ENCODE measurements around the gene MTUS2.

DNA sequence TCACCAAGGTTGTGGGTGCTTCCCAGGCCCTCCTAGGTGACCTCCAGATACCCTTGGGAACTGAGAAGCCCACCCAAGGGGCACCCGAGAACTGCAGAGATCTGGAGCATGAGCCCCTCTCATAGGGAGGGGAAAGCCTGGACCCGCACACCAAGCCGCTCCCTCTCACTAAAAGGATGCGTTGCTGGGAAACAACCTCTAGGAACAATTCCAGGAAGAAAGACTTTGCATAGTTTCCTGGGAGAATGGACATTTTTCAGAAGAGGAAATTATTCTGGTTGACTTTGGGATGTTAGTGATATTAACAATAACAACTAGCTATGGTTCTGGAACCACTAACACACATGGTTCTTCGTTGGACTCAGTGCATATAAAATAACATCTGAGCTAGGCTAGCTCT lies 710.8 kb downstream of the MTUS2 start:
- TF ChIP-seq, protein P1, sequence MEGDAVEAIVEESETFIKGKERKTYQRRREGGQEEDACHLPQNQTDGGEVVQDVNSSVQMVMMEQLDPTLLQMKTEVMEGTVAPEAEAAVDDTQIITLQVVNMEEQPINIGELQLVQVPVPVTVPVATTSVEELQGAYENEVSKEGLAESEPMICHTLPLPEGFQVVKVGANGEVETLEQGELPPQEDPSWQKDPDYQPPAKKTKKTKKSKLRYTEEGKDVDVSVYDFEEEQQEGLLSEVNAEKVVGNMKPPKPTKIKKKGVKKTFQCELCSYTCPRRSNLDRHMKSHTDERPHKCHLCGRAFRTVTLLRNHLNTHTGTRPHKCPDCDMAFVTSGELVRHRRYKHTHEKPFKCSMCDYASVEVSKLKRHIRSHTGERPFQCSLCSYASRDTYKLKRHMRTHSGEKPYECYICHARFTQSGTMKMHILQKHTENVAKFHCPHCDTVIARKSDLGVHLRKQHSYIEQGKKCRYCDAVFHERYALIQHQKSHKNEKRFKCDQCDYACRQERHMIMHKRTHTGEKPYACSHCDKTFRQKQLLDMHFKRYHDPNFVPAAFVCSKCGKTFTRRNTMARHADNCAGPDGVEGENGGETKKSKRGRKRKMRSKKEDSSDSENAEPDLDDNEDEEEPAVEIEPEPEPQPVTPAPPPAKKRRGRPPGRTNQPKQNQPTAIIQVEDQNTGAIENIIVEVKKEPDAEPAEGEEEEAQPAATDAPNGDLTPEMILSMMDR (IDR thresholded peaks at IDR 0.05; ENCODE audit: low read depth, low read length, missing input control) = no peak
- TF ChIP-seq, protein P2, sequence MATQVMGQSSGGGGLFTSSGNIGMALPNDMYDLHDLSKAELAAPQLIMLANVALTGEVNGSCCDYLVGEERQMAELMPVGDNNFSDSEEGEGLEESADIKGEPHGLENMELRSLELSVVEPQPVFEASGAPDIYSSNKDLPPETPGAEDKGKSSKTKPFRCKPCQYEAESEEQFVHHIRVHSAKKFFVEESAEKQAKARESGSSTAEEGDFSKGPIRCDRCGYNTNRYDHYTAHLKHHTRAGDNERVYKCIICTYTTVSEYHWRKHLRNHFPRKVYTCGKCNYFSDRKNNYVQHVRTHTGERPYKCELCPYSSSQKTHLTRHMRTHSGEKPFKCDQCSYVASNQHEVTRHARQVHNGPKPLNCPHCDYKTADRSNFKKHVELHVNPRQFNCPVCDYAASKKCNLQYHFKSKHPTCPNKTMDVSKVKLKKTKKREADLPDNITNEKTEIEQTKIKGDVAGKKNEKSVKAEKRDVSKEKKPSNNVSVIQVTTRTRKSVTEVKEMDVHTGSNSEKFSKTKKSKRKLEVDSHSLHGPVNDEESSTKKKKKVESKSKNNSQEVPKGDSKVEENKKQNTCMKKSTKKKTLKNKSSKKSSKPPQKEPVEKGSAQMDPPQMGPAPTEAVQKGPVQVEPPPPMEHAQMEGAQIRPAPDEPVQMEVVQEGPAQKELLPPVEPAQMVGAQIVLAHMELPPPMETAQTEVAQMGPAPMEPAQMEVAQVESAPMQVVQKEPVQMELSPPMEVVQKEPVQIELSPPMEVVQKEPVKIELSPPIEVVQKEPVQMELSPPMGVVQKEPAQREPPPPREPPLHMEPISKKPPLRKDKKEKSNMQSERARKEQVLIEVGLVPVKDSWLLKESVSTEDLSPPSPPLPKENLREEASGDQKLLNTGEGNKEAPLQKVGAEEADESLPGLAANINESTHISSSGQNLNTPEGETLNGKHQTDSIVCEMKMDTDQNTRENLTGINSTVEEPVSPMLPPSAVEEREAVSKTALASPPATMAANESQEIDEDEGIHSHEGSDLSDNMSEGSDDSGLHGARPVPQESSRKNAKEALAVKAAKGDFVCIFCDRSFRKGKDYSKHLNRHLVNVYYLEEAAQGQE (IDR thresholded peaks at IDR 0.05) = no peak
- TF ChIP-seq, protein P3, sequence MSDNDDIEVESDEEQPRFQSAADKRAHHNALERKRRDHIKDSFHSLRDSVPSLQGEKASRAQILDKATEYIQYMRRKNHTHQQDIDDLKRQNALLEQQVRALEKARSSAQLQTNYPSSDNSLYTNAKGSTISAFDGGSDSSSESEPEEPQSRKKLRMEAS (IDR thresholded peaks at IDR 0.05) = no peak
